ENCODE results near the gene RAPGEF5. TPM values are rescaled to one million over a fixed set of nuclear protein-coding genes. Genes with fewer than 3 reads are reported as not detected.

RAPGEF5 gene
- total and polyA plus RNA-seq, 10 of the 15 experiments (the other 5 are each of a cell fraction or from before 2014, with no cell fraction given), result 0.38 to 4.0 (median 1.6) TPM; not detected in 1

GRCh38 chr7:22280031-22280430 lies 76.9 kb downstream of the RAPGEF5 start (continued):
- TF ChIP-seq E4F1 (IDR thresholded peaks at IDR 0.05; ENCODE audit: borderline replicate concordance, partially characterized antibody), result no peak

GRCh38 chr7:22278660-22279059 lies 78.3 kb downstream of the RAPGEF5 start:
- ChIA-PET POLR2A (no interaction called here), CTCF (interaction anchor here (1.5 kb wide), 1 partner anchor 127 kb away, joined by 5 read pairs; no protein-coding TSS in a partner anchor), RAD21 (ENCODE audit: unreplicated experiment) (no interaction called here), SMC1A (ENCODE audit: uncharacterized antibody, unreplicated experiment) (interaction anchor here (1.4 kb wide), 1 partner anchor 175 kb away, joined by 3 read pairs; no protein-coding TSS in a partner anchor)
- Histone ChIP-seq H3K9ac (ENCODE audit: control insufficient read depth, insufficient read depth, low read length) (no peak overlapping the region), H3K4me2 (ENCODE audit: control insufficient read depth, insufficient read depth) (no peak overlapping the region), H3K4me1 (ENCODE audit: control insufficient read depth, insufficient read depth, low read length) (no peaks in the 10 kb centered on the region), H2AFZ (ENCODE audit: control insufficient read depth, low read depth, low read length) (no peak overlapping the region), H3K4me3 (no peak overlapping the region), H3K9me3 (replicated peaks; ENCODE audit: control insufficient read depth, insufficient read depth, low read length) (no peaks in the 10 kb centered on the region), H3K79me2 (ENCODE audit: control insufficient read depth, insufficient read depth, low read length) (no peaks in the 10 kb centered on the region), H3K27me3 (replicated peaks in 1 of 2; ENCODE audit: control insufficient read depth in 2 of 2, insufficient read depth in 2 of 2, low read length in 1 of 2) (no peaks in the 10 kb centered on the region), H3K27ac (ENCODE audit: control insufficient read depth, insufficient read depth) (no peak overlapping the region), H3K36me3 (ENCODE audit: control insufficient read depth in 2 of 2, insufficient read depth in 2 of 2, low read length in 1 of 2) (no peaks in the 10 kb centered on the region), H4K20me1 (ENCODE audit: control insufficient read depth, insufficient read depth) (no peaks in the 10 kb centered on the region)
- FAIRE-seq (no peak), DNase-seq (ENCODE audit: low read depth, low spot score) (no peak), ATAC-seq (no peak)
- TF ChIP-seq TBL1XR1 (IDR thresholded peaks at IDR 0.05; ENCODE audit: low read depth, low read length) (no peak), RAD21 (IDR thresholded peaks at IDR 0.05; ENCODE audit: insufficient read depth, low read depth, low read length) (no peak)
- no TSS peak for BruUV-seq (replicated peaks)
- WGBS (ENCODE audit: insufficient coverage, insufficient replicate concordance, low lambda C conversion rate, missing lambda C conversion rate), result 60% methylated on average over 2 of the region's 2 CpGs
- in situ Hi-C loops (cut with MboI) (no loop called here), intact Hi-C loops (cut with micrococcal nuclease; ENCODE audit: unreplicated experiment) (no loop called here)

Data from GM12878 (cell line).